Nephron (organoid): Measurements from ENCODE around the gene MAPKAP1.

Experiments
- H3K27ac Mint-ChIP-seq, 3 experiments: 2 replicates each; pipeline ENCODE4 v1.8.0; 2020; ENCODE audit warnings: mixed read lengths in 3 of 3, mild to moderate bottlenecking in 2 of 3, moderate library complexity in 1 of 3
- H3K27me3 Mint-ChIP-seq: 2 replicates; pipeline ENCODE4 v1.8.0; 2021; ENCODE audit warnings: low read depth, mild to moderate bottlenecking, moderate library complexity, mixed read lengths
- H3K36me3 Mint-ChIP-seq: 2 replicates; pipeline ENCODE4 v1.8.0; 2020; ENCODE audit warnings: low read depth, mixed read lengths
- H3K4me1 Mint-ChIP-seq: 2 replicates; pipeline ENCODE4 v1.8.0; 2020; ENCODE audit warnings: mixed read lengths
- H3K4me3 Mint-ChIP-seq, 3 experiments: 2 replicates each; pipeline ENCODE4 v1.8.0; 2020; ENCODE audit warnings: mild to moderate bottlenecking in 3 of 3, mixed read lengths in 3 of 3, moderate library complexity in 2 of 3
- H3K9me3 Mint-ChIP-seq: 2 replicates; pipeline ENCODE4 v1.8.0; 2020; ENCODE audit warnings: mixed read lengths
- CTCF ChIP-seq, 3 experiments: fragments of 200-600 bp; sonication (generic); IDR thresholded peaks; one replicate each; pipeline ENCODE4 v1.5.0; 2021; ENCODE audit warnings: antibody characterized with exemption in 3 of 3; ENCODE audit not compliant: unreplicated experiment in 3 of 3

The MAPKAP1 gene

DNA sequence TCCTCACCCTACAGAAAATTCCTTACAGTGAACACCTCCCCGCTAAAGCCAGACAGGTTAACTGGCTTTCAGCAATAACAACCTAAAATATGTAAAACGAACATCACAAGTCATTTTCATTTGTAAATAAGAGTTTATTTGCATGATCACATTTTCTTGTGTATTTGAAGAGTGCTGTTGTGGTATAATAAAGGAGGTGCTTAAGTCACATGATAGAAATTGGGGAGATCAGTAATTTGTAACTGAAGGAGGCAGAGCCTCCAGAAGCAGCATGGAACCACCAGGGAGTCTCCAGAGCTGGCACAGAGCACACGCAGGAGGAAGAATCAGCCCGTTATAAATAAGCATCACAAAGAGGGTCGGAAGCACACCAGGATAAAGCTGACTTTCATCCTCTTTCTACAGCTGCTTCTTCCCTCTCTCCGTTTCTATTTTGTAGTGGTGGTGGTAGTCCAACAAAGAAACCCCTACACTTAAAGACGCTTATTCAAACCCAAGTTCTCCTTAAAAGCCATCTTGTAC, 210.6 kb downstream of the MAPKAP1 start:
- Mint-ChIP-seq H3K27me3 (no peaks in the 10 kb centered on the region), H3K36me3 (peaks cover 10% of the 10 kb centered on the region), H3K4me1 (peaks cover 22% of the 10 kb centered on the region), H3K9me3 (no peaks in the 10 kb centered on the region), H3K4me3 (no peak overlapping the region), H3K27ac (peak overlapping the region in 1 of 3 experiments; percentile 1)
- no peak for TF ChIP-seq CTCF (IDR thresholded peaks at IDR 0.05; ENCODE audit: unreplicated experiment in 3 of 3)

- Mint-ChIP-seq H3K4me1 (peaks cover 22% of the 10 kb centered on the region), H3K9me3 (no peaks in the 10 kb centered on the region), H3K27me3 (no peaks in the 10 kb centered on the region), H3K4me3 (no peak overlapping the region), H3K36me3 (peaks cover 3% of the 10 kb centered on the region), H3K27ac (peak overlapping the region in 1 of 3 experiments; percentile 43)
- no peak for TF ChIP-seq CTCF (IDR thresholded peaks at IDR 0.05; ENCODE audit: unreplicated experiment in 3 of 3)
Observed at GRCh38 chr9:125495172-125496119, 211.6 kb downstream of the MAPKAP1 start.

DNA sequence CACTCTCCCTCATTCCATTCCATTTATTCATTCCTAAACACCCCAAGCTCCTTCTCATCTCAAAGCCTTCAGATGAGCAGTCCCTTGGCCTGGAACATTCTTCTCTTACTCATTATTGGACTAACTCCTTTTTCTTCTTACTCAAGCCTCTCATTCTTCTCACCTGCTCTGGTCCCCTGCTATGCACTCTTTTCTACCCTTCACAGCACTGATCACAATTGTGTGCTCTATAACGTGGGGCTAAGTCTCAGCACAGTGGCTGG, 212.4 kb downstream of the MAPKAP1 start:
- H3K4me3 Mint-ChIP-seq: no peak overlapping the region
- H3K27ac Mint-ChIP-seq: peak overlapping the region in 2 of 3 experiments; percentile 9 to 48
- H3K9me3 Mint-ChIP-seq: no peaks in the 10 kb centered on the region
- no peaks in the 10 kb centered on the region for H3K27me3 Mint-ChIP-seq
- H3K4me1 Mint-ChIP-seq: peaks cover 22% of the 10 kb centered on the region
- H3K36me3 Mint-ChIP-seq: no peaks in the 10 kb centered on the region
- no peak for TF ChIP-seq CTCF (IDR thresholded peaks at IDR 0.05; ENCODE audit: unreplicated experiment in 3 of 3)

- no peaks in the 10 kb centered on the region for H3K9me3 Mint-ChIP-seq
- H3K27ac Mint-ChIP-seq: peak overlapping the region in 2 of 3 experiments; percentile 3 to 48
- no peaks in the 10 kb centered on the region for H3K36me3 Mint-ChIP-seq
- H3K27me3 Mint-ChIP-seq: no peaks in the 10 kb centered on the region
- peaks cover 28% of the 10 kb centered on the region for H3K4me1 Mint-ChIP-seq
- no peak for TF ChIP-seq CTCF (IDR thresholded peaks at IDR 0.05; ENCODE audit: unreplicated experiment in 3 of 3)
- no peak overlapping the region for H3K4me3 Mint-ChIP-seq
Observed at GRCh38 chr9:125493881-125494652, 212.9 kb downstream of the MAPKAP1 start.

GRCh38 chr9:125493384-125493783, 213.6 kb downstream of the MAPKAP1 start:
- H3K9me3 Mint-ChIP-seq: no peaks in the 10 kb centered on the region
- no peaks in the 10 kb centered on the region for H3K27me3 Mint-ChIP-seq
- H3K27ac Mint-ChIP-seq: peak overlapping the region in 1 of 3 experiments; percentile 48
- no peaks in the 10 kb centered on the region for H3K36me3 Mint-ChIP-seq
- H3K4me1 Mint-ChIP-seq: peaks cover 30% of the 10 kb centered on the region
- no peak overlapping the region for H3K4me3 Mint-ChIP-seq
- no peak for TF ChIP-seq CTCF (IDR thresholded peaks at IDR 0.05; ENCODE audit: unreplicated experiment in 3 of 3)
